Prostate gland (tissue), 2 donors: ENCODE measurements around the gene RIC8A. TPM values are rescaled to one million over a fixed set of nuclear protein-coding genes. Genes with fewer than 3 reads are reported as not detected.

Source experiments
- DNase-seq: peaks from one replicate; pipeline ENCODE4 v3.0.0-alpha.2; 2019; ENCODE audit warnings: low spot score
- H3K27ac ChIP-seq, 2 donors: fragments of 200-600 bp; sonication (generic); 2 replicates each; pipeline ENCODE4 v1.5.1; 2017 to 2019
- H3K27me3 ChIP-seq: fragments of 200-600 bp; sonication (generic); replicated peaks from 2 replicates; pipeline ENCODE4 v1.5.1; 2019; ENCODE audit not compliant: insufficient read depth
- H3K36me3 ChIP-seq, 2 donors: fragments of 200-600 bp; sonication (generic); 1 replicate in 1 of 2; 2 replicates in 1 of 2; pipeline versions ENCODE4 v1.5.1 to v1.8.1; 2017 to 2019
- H3K4me1 ChIP-seq: fragments of 200-600 bp; sonication (generic); replicated peaks from 2 replicates; pipeline ENCODE4 v1.5.1; 2019
- H3K4me3 ChIP-seq, 2 donors: fragments of 200-600 bp; sonication (generic); 2 replicates each; pipeline ENCODE4 v1.5.1; 2017 to 2019
- H3K9me3 ChIP-seq: fragments of 200-600 bp; sonication (generic); 2 replicates; pipeline ENCODE4 v1.5.1; 2017
- POLR2A ChIP-seq: fragments of 450-650 bp; IDR thresholded peaks from one replicate; pipeline ENCODE4 v1.6.1; 2016; ENCODE audit warnings: antibody characterized with exemption, mild to moderate bottlenecking
- POLR2AphosphoS5 ChIP-seq: sonication (generic); formaldehyde crosslinking; IDR thresholded peaks from one replicate; pipeline ENCODE4 v1.6.1; 2017; ENCODE audit warnings: antibody characterized with exemption
- WGBS: methylation state at CpG from one replicate; pipeline ENCODE4 v1.1.5; 2018; 5-methylcytosine and 5-hydroxymethylcytosine counted together
- intact Hi-C: fragments of 100-400 bp; cut with DNase I; formaldehyde crosslinking; loops from one replicate; pipeline ENCODE4 v1.14.2; 2022
- total RNA-seq, 2 donors: library from RNA; depleted of rRNA; stranded (reverse); fragments of >200 nt; gene quantifications; one replicate each; pipeline ENCODE4 v1.1.0, GENCODE V29; 2016
- TF ChIP-seq, protein P1 (sequence below), 4 experiments: fragments of 200-600 bp in 2 of 4; fragments of 450-650 bp in 2 of 4; sonication (generic) in 2 of 4; IDR thresholded peaks; 1 replicate in 3 of 4; 2 replicates in 1 of 4; pipeline ENCODE4 v1.5.1; 2016 to 2019; ENCODE audit warnings: antibody characterized with exemption in 4 of 4, mild to moderate bottlenecking in 2 of 4, moderate library complexity in 2 of 4

Gene RIC8A
- total RNA-seq, 2 donors from 2014 or later, result 82.3 to 114 TPM

DNA sequence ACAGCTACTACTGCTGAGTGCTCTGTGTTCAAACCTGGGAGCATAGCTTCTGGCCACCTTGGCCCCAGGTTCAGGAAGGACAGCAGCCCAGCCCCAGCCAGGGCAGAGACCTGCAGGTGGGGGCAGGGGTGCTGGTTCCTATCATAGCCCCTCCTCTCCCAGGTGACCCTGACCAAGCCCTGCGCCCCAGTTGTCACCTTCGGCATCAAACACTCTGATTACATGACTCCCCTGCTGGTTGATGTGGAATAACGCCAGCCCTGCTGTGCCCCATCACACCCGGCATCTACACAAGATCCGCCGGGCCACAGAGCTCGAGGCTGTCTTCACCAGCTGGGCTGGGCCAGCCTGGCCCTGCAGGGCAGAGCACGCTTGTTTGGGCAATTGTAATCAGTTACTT lies 7.7 kb upstream of the RIC8A start:
- TF ChIP-seq, protein P1, sequence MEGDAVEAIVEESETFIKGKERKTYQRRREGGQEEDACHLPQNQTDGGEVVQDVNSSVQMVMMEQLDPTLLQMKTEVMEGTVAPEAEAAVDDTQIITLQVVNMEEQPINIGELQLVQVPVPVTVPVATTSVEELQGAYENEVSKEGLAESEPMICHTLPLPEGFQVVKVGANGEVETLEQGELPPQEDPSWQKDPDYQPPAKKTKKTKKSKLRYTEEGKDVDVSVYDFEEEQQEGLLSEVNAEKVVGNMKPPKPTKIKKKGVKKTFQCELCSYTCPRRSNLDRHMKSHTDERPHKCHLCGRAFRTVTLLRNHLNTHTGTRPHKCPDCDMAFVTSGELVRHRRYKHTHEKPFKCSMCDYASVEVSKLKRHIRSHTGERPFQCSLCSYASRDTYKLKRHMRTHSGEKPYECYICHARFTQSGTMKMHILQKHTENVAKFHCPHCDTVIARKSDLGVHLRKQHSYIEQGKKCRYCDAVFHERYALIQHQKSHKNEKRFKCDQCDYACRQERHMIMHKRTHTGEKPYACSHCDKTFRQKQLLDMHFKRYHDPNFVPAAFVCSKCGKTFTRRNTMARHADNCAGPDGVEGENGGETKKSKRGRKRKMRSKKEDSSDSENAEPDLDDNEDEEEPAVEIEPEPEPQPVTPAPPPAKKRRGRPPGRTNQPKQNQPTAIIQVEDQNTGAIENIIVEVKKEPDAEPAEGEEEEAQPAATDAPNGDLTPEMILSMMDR (IDR thresholded peaks at IDR 0.05), result no peak
- TF ChIP-seq POLR2A (no peak), POLR2AphosphoS5 (no peak)
- H3K27me3 ChIP-seq, result no peaks in the 10 kb centered on the region
- peaks cover 0 to 6% of the 10 kb centered on the region in 2 donors for H3K36me3 ChIP-seq
- no peaks in the 10 kb centered on the region for H3K4me1 ChIP-seq
- H3K27ac ChIP-seq, result no peak overlapping the region
- no peaks in the 10 kb centered on the region for H3K9me3 ChIP-seq
- intact Hi-C loops, result loop anchor here (5.0 kb wide), 1 partner anchor 158 kb away; no protein-coding TSS in a partner anchor
- no peak overlapping the region for H3K4me3 ChIP-seq
- DNase-seq, result no peak
- 78% methylated on average over 8 of the region's 8 CpGs for WGBS

DNA sequence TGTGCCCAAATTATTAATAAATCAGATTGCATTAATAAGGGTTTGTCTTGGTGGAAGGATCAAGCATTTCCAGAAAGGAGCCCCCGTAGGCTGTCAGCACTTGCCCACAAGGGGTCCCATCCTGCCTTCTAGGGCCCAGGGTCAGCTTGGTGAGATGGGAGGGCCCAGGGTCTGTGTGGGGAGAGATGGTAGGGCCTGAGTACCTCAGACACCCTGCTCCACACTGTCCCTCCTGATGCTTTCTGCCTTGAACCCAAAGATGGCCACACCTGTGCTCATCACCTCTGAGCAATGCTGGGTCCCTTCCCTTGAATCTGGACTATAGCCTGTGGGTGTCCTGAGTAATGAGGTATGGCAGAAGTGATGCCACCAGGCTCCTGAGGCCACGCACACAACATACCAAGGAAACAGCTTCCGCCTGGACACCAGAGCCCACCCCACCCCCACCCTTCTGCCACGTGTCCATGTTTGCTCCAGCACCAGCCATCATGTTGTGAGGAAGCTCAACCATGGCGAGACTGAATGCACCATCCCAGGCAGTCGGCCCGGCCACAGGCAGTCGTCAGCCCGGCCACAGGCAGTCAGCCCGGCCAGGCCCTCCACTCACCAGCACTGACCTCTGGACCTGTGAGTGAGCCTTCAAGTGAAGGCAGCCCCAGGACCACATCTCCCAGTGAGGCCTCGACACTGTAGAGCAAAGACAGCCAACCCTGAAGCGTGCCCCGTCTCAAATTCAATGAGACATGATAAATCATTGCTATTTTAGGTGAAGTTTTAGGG lies 7.1 kb upstream of the RIC8A start:
- Histone ChIP-seq H3K36me3 (peaks cover 0 to 6% of the 10 kb centered on the region in 2 donors), H3K27me3 (no peaks in the 10 kb centered on the region), H3K4me3 (no peak overlapping the region), H3K4me1 (peaks cover 2% of the 10 kb centered on the region), H3K9me3 (no peaks in the 10 kb centered on the region), H3K27ac (no peak overlapping the region)
- no peak for TF ChIP-seq POLR2AphosphoS5
- TF ChIP-seq, protein P1 (IDR thresholded peaks at IDR 0.05), result no peak
- TF ChIP-seq POLR2A, result no peak
- intact Hi-C loops, result loop anchor here (5.0 kb wide), 1 partner anchor 157 kb away; no protein-coding TSS in a partner anchor
- WGBS, result 92% methylated on average over 13 of the region's 13 CpGs
- no peak for DNase-seq

DNA sequence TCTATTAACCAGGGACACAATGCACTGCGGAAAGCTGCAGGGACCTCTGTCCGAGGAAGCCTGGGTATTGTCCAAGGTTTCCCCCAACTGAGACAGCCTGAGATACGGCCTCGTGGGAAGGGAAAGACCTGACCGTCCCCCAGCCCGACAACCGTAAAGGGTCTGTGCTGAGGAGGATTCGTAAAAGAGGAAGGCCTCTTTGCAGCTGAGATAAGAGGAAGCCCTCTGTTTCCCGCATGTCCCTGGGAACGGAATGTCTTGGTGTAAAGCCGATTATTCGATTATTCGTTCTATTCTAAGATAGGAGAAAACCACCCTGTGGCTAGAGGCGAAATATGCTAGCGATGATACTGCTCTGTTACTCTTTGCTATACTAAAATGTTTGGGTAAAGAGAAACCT lies 5.5 kb upstream of the RIC8A start:
- peaks cover 0 to 6% of the 10 kb centered on the region in 2 donors for H3K36me3 ChIP-seq
- H3K4me3 ChIP-seq, result no peak overlapping the region
- no peak overlapping the region for H3K27ac ChIP-seq
- no peaks in the 10 kb centered on the region for H3K27me3 ChIP-seq
- peaks cover 6% of the 10 kb centered on the region for H3K4me1 ChIP-seq
- TF ChIP-seq POLR2A (no peak), POLR2AphosphoS5 (no peak)
- TF ChIP-seq, protein P1 (IDR thresholded peaks at IDR 0.05), result no peak
- intact Hi-C loops, result loop anchor here (5.0 kb wide), 1 partner anchor 155 kb away; no protein-coding TSS in a partner anchor
- H3K9me3 ChIP-seq, result no peaks in the 10 kb centered on the region
- WGBS, result 64% methylated on average over 15 of the region's 15 CpGs
- no peak for DNase-seq

DNA sequence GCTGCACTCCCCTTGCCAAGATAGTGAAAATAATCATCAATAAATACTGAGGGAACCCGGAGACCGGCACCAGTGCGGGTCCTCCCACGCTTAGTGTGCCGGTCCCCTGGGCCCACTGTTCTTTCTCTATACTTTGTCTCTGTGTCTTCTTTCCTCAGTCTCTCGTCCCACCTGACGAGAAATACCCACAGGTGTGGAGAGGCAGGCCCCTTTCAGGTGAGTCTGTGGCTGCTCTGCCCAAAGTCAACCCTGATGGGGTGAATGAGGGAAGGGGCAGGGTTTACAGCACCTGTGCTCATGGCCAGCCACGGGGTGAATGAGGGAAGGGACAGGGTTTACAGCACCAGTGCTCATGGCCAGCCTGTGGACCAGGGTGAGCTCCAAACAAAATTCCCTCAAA lies 5.0 kb upstream of the RIC8A start:
- TF ChIP-seq, protein P1 (IDR thresholded peaks at IDR 0.05), result no peak
- TF ChIP-seq POLR2AphosphoS5 (no peak), POLR2A (no peak)
- Histone ChIP-seq H3K9me3 (no peaks in the 10 kb centered on the region), H3K27ac (no peak overlapping the region), H3K4me3 (no peak overlapping the region), H3K36me3 (peaks cover 0 to 6% of the 10 kb centered on the region in 2 donors), H3K4me1 (peaks cover 6% of the 10 kb centered on the region), H3K27me3 (no peaks in the 10 kb centered on the region)
- no peak for DNase-seq
- 80% methylated on average over 8 of the region's 8 CpGs for WGBS
- intact Hi-C loops, result loop anchor here (5.0 kb wide), 1 partner anchor 155 kb away; no protein-coding TSS in a partner anchor
